ENCODE data around the gene APOBEC3H.

The APOBEC3H gene

DNA sequence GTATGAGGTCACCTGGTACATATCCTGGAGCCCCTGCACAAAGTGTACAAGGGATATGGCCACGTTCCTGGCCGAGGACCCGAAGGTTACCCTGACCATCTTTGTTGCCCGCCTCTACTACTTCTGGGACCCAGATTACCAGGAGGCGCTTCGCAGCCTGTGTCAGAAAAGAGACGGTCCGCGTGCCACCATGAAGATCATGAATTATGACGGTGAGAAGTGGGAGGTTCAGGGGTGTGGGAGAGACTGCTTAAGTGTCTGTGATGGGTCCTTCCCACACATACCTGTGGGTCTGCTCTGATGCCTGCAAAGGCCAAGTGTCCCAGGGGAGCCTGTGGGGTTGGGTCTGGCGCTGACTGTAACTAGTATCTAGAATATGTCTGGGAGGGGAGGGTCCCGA lies 16.0 kb upstream of the APOBEC3H start:
- TF ChIP-seq, protein P1, sequence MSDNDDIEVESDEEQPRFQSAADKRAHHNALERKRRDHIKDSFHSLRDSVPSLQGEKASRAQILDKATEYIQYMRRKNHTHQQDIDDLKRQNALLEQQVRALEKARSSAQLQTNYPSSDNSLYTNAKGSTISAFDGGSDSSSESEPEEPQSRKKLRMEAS (IDR thresholded peaks at IDR 0.05; ENCODE audit: low read depth, low read length), result no peak
- TF ChIP-seq MYC (IDR thresholded peaks at IDR 0.05; ENCODE audit: low read depth, low read length) (no peak), CTCF (IDR thresholded peaks at IDR 0.05; ENCODE audit: low read depth, low read length) (no peak), POLR2A (IDR thresholded peaks at IDR 0.05; ENCODE audit: extremely low read depth, insufficient read length) (no peak)
- no peak overlapping the region for H3K4me3 ChIP-seq (ENCODE audit: low read depth, low read length)

GRCh38 chr22:39081598-39081997 lies 15.4 kb upstream of the APOBEC3H start:
- TF ChIP-seq MYC (IDR thresholded peaks at IDR 0.05; ENCODE audit: low read depth, low read length) (no peak), CTCF (IDR thresholded peaks at IDR 0.05; ENCODE audit: low read depth, low read length) (no peak), POLR2A (IDR thresholded peaks at IDR 0.05; ENCODE audit: extremely low read depth, insufficient read length) (no peak)
- TF ChIP-seq, protein P1 (IDR thresholded peaks at IDR 0.05; ENCODE audit: low read depth, low read length), result no peak
- no peak overlapping the region for H3K4me3 ChIP-seq (ENCODE audit: low read depth, low read length)
- DNase-seq (ENCODE audit: low read depth), result no peak

More for the DNA sequence above, 16.0 kb upstream of the APOBEC3H start:
- DNase-seq (ENCODE audit: low read depth), result no peak

GRCh38 chr22:39083212-39084165 lies 13.6 kb upstream of the APOBEC3H start:
- TF ChIP-seq, protein P1 (IDR thresholded peaks at IDR 0.05; ENCODE audit: low read depth, low read length), result no peak
- DNase-seq (ENCODE audit: low read depth), result no peak
- H3K4me3 ChIP-seq (ENCODE audit: low read depth, low read length), result no peak overlapping the region

DNA sequence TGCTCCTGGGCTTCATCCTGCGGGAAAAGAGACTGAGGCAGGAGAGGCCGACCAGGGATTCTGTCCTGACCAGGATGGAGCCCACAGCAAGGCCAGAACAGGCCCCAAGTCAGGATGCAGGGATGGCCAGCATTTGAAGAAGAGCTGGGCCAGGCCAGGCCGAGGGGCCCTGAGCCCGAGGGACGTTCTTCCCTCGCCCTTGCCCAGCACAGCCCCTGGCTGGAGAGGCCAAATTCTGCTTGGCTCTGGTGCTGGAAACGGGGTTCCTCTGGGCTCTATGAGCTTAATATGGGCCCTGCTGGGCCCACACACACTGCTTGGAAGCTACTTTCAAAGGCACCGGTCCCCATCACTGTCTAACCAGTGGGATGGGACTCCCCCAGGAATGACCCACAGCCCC lies 12.4 kb upstream of the APOBEC3H start:
- no peak for DNase-seq (ENCODE audit: low read depth)
- no peak overlapping the region for H3K4me3 ChIP-seq (ENCODE audit: low read depth, low read length)
- TF ChIP-seq POLR2A (IDR thresholded peaks at IDR 0.05; ENCODE audit: extremely low read depth, insufficient read length), result no peak
- no peak for TF ChIP-seq CTCF (IDR thresholded peaks at IDR 0.05; ENCODE audit: low read depth, low read length)
- no peak for TF ChIP-seq MYC (IDR thresholded peaks at IDR 0.05; ENCODE audit: low read depth, low read length)
- TF ChIP-seq, protein P1 (IDR thresholded peaks at IDR 0.05; ENCODE audit: low read depth, low read length), result no peak

DNA sequence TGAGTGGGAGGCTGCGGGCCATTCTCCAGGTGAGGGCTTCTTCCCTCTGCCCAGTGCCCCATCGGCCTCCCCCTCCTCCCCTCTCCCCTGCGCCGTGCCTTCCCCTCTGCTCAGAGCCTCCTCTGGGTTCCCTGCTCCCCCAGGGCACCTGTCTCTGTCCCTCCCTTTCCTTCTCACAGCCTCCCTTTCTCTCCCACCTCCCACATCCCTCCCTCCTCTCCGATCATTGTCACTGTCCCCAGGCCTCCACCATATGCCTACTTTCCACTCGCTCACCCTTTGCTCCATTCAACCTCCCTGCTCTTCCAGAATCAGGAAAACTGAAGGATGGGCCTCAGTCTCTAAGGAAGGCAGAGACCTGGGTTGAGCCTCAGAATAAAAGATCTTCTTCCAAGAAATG lies 9.9 kb upstream of the APOBEC3H start:
- TF ChIP-seq POLR2A (IDR thresholded peaks at IDR 0.05; ENCODE audit: extremely low read depth, insufficient read length) (no peak), MYC (IDR thresholded peaks at IDR 0.05; ENCODE audit: low read depth, low read length) (no peak), CTCF (IDR thresholded peaks at IDR 0.05; ENCODE audit: low read depth, low read length) (no peak)
- TF ChIP-seq, protein P1 (IDR thresholded peaks at IDR 0.05; ENCODE audit: low read depth, low read length), result no peak
- no peak for DNase-seq (ENCODE audit: low read depth)

More for the DNA sequence above, 9.9 kb upstream of the APOBEC3H start:
- H3K4me3 ChIP-seq (ENCODE audit: low read depth, low read length), result no peak overlapping the region
